Liver (tissue), 9 donors: ENCODE data around the gene GPRC5B. TPM values are rescaled to one million over a fixed set of nuclear protein-coding genes. Genes with fewer than 3 reads are reported as not detected.

Experiments used
- DNase-seq: peaks from one replicate; pipeline ENCODE4 v3.0.0-alpha.2; 2017; ENCODE audit warnings: low spot score
- H3K27ac ChIP-seq, 2 donors: one replicate each; pipeline ENCODE4 v1.7.0; 2013; ENCODE audit warnings: inconsistent platforms in 2 of 2, low read length in 2 of 2, control low read depth in 1 of 2, low read depth in 1 of 2, mild to moderate bottlenecking in 1 of 2
- H3K27me3 ChIP-seq, 4 donors: one replicate each; pipeline versions ENCODE4 v1.6.1 to v1.7.0; 2013; ENCODE audit warnings: low read length in 3 of 4, inconsistent platforms in 1 of 4, mild to moderate bottlenecking in 1 of 4, moderate library complexity in 1 of 4; ENCODE audit not compliant: control insufficient read depth in 4 of 4, insufficient read depth in 4 of 4
- H3K36me3 ChIP-seq, 4 donors: one replicate each; pipeline versions ENCODE4 v1.6.1 to v1.7.0; 2013; ENCODE audit warnings: low read length in 3 of 4, mild to moderate bottlenecking in 3 of 4, low read depth in 1 of 4, moderate library complexity in 1 of 4; ENCODE audit not compliant: control insufficient read depth in 4 of 4, insufficient read depth in 3 of 4
- H3K4me1 ChIP-seq, 4 donors: one replicate each; pipeline versions ENCODE4 v1.6.1 to v1.7.0; 2013; ENCODE audit warnings: low read length in 3 of 4, mild to moderate bottlenecking in 3 of 4, moderate library complexity in 1 of 4; ENCODE audit not compliant: control insufficient read depth in 4 of 4, insufficient read depth in 4 of 4
- H3K4me3 ChIP-seq, 3 donors: one replicate each; pipeline versions ENCODE4 v1.6.1 to v1.7.0; 2013; ENCODE audit warnings: low read length in 3 of 3, control low read depth in 1 of 3, low read depth in 1 of 3, mild to moderate bottlenecking in 1 of 3
- H3K9ac ChIP-seq, 2 donors: one replicate each; pipeline ENCODE4 v1.7.0; 2013; ENCODE audit warnings: low read length in 2 of 2, mild to moderate bottlenecking in 2 of 2, moderate library complexity in 2 of 2, control low read depth in 1 of 2, low read depth in 1 of 2
- H3K9me3 ChIP-seq, 4 donors: one replicate each; pipeline versions ENCODE4 v1.6.1 to v1.7.0; 2013; ENCODE audit warnings: low read length in 3 of 4; ENCODE audit not compliant: control insufficient read depth in 4 of 4
- ATF3 ChIP-seq: IDR thresholded peaks from 2 replicates; pipeline ENCODE4 v1.6.1; 2016; ENCODE audit warnings: antibody characterized with exemption
- CTCF ChIP-seq: fragments of 150-350 bp; IDR thresholded peaks from 2 replicates; pipeline ENCODE4 v1.5.1; 2017; ENCODE audit warnings: improper control_type of control experiment, low read depth, low read length; ENCODE audit not compliant: missing input control
- FOXA1 ChIP-seq: IDR thresholded peaks from 2 replicates; pipeline ENCODE4 v1.6.1; 2016; ENCODE audit warnings: antibody characterized with exemption
- FOXA2 ChIP-seq: IDR thresholded peaks from 2 replicates; pipeline ENCODE4 v1.6.1; 2016; ENCODE audit warnings: antibody characterized with exemption
- GABPA ChIP-seq, 2 donors: IDR thresholded peaks in 1 of 2; conservative IDR thresholded peaks in 1 of 2; 2 replicates each; pipeline ENCODE4 v1.6.1; 2016; ENCODE audit warnings: antibody characterized with exemption in 2 of 2, mild to moderate bottlenecking in 1 of 2, moderate library complexity in 1 of 2
- HNF4A ChIP-seq, 2 donors: conservative IDR thresholded peaks; 2 replicates each; pipeline ENCODE4 v1.6.1; 2016; ENCODE audit warnings: antibody characterized with exemption in 2 of 2, mild to moderate bottlenecking in 2 of 2
- HNF4G ChIP-seq: IDR thresholded peaks from 2 replicates; pipeline ENCODE4 v1.6.1; 2016; ENCODE audit warnings: antibody characterized with exemption
- JUND ChIP-seq, 2 donors: IDR thresholded peaks; 2 replicates each; pipeline ENCODE4 v1.6.1; 2016; ENCODE audit warnings: antibody characterized with exemption in 2 of 2
- MAX ChIP-seq: IDR thresholded peaks from 2 replicates; pipeline ENCODE4 v1.6.1; 2016; ENCODE audit warnings: antibody characterized with exemption
- NR2F2 ChIP-seq: IDR thresholded peaks from 2 replicates; pipeline ENCODE4 v1.6.1; 2016; ENCODE audit warnings: antibody characterized with exemption
- RAD21 ChIP-seq, 2 donors: IDR thresholded peaks; 2 replicates each; pipeline ENCODE4 v1.6.1; 2016; ENCODE audit warnings: antibody characterized with exemption in 2 of 2, mild to moderate bottlenecking in 2 of 2
- REST ChIP-seq: IDR thresholded peaks from 2 replicates; pipeline ENCODE4 v1.6.1; 2016; ENCODE audit warnings: antibody characterized with exemption, mild to moderate bottlenecking
- RXRA ChIP-seq, 2 donors: IDR thresholded peaks; 2 replicates each; pipeline ENCODE4 v1.6.1; 2017 to 2018; ENCODE audit warnings: antibody characterized with exemption in 2 of 2, mild to moderate bottlenecking in 1 of 2
- TAF1 ChIP-seq: conservative IDR thresholded peaks from 2 replicates; pipeline ENCODE4 v1.6.1; 2016; ENCODE audit warnings: antibody characterized with exemption, mild to moderate bottlenecking
- YY1 ChIP-seq: IDR thresholded peaks from 2 replicates; pipeline ENCODE4 v1.6.1; 2016; ENCODE audit warnings: antibody characterized with exemption, mild to moderate bottlenecking
- ZBTB33 ChIP-seq: IDR thresholded peaks from 2 replicates; pipeline ENCODE4 v1.6.1; 2016; ENCODE audit warnings: antibody characterized with exemption
- WGBS: extraction: QIAGEN DNeasy Blood & Tissue Kit; methylation state at CpG from one replicate; pipeline ENCODE4 v1.1.7; 2013; 5-methylcytosine and 5-hydroxymethylcytosine counted together
- polyA plus RNA-seq, 2 donors: library from polyadenylated mRNA; stranded (reverse) in 1 of 2; unstranded in 1 of 2; fragments of 200-250 nt in 1 of 2; fragments of >200 nt in 1 of 2; fragmentation: Nextera tagmentation in 1 of 2; extraction: Ambion mirVana in 1 of 2; gene quantifications; one replicate each; pipeline versions ENCODE4 v1.2.1 to v1.2.3, GENCODE V29; 2013 to 2015
- total RNA-seq, 2 donors: library from RNA; depleted of rRNA; stranded (reverse); fragments of >200 nt; gene quantifications; one replicate each; pipeline ENCODE4 v1.2.3, GENCODE V29; 2014
- donor health status: healthy.
- donor health status: healthy.
- donor health status: healthy.
- donor health status: healthy.
- donor health status: healthy.

The GPRC5B gene
- 1 to 10 TPM; 1.7 to 3.8 TPM for total RNA-seq
- 1 to 10 TPM; 1.5 to 4.7 TPM for polyA plus RNA-seq

GRCh38 chr16:19884611-19885450 lies at the start of gene GPRC5B:
Gene GPRC5B (minus strand): TSS chr16:19884848. CDS start chr16:19872845, 12,003 bp downstream.
- no peaks in the 10 kb centered on the region for H3K27me3 ChIP-seq
- H3K36me3 ChIP-seq = no peaks in the 10 kb centered on the region
- peaks cover 9 to 30% (median 22%) of the 10 kb centered on the region in 4 donors for H3K4me1 ChIP-seq
- WGBS = under 1% methylated on average over 85 of the region's 85 CpGs
- peak within 1 kb of the TSS; percentile 55 to 65 (median 59) for H3K4me3 ChIP-seq
- no peak within 1 kb of the TSS for H3K27ac ChIP-seq
- DNase-seq = peak; percentile 52
- peak within 1 kb of the TSS in 1 of 2 donors; percentile 27 for H3K9ac ChIP-seq
- no peaks in the 10 kb centered on the region for H3K9me3 ChIP-seq
- TF ChIP-seq NR2F2 (no peak), FOXA1 (no peak), JUND (IDR thresholded peaks at IDR 0.05) (no peak), MAX (no peak), RAD21 (IDR thresholded peaks at IDR 0.05) (no peak), TAF1 (no peak), RXRA (IDR thresholded peaks at IDR 0.05) (no peak), ZBTB33 (no peak), HNF4A (conservative IDR thresholded peaks at IDR 0.05) (no peak), HNF4G (no peak), FOXA2 (no peak), YY1 (no peak), GABPA (IDR thresholded peaks at IDR 0.05 in 1 of 2, conservative IDR thresholded peaks at IDR 0.05 in 1 of 2) (no peak), REST (no peak), ATF3 (no peak), CTCF (no peak)
